ENCODE data around the gene ARMC2. TPM values are rescaled to one million over a fixed set of nuclear protein-coding genes. Genes with fewer than 3 reads are reported as not detected.
"Not testable (repeated sequence)": the region's sequence is repeated elsewhere in the genome, so short reads cannot be mapped to it uniquely, and the experiment has no call there.

Gene ARMC2
- total RNA-seq, 2 donors from 2014 or later, result 0.66 to 1.6 TPM

DNA sequence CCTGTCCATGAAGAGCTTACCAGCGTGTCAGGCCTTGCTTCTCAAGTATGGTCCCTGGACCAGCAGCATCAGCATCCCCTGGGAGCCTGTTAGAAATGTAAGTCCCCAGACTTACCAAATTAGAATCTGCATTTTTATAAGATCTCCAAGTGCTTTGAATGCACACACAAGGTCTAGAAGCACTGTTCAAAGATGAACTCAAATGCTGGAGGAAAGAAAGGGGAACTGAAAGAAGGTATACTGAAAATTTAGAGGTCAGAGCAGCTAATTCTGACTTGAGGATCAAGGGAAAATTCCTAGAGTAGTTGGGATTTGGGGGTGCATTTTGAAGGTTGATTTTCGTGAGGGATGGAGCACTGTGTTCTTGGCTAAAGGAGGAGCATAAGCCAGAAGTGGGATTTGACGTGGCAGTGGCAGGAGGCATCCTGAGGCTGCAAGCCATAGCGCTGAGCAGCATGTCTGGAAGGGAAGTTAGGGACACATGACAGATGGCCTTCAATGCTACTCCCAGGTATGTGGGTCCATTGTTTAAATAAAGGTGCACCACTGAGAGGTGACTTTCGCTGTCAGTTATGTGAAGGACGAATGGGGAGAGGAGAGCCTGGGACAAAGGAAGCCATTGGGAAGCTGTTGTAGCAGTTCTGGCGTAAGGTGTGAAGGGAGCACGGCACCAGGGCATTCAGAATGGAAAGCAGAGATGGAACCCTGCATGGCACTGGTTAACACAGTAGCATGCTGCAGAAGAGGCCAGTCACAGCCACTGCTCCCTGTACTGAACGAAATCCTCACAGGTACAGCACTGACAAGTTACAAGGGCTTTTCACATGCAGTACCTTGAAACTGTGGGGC lies 36.2 kb downstream of the ARMC2 start:
- H3K9me3 ChIP-seq, result no peaks in the 10 kb centered on the region
- H3K4me1 ChIP-seq, result no peaks in the 10 kb centered on the region
- H3K36me3 ChIP-seq (replicated peaks in 1 of 2; ENCODE audit: insufficient read depth in 1 of 2, low read depth in 2 of 2), result no peaks in the 10 kb centered on the region
- no peak overlapping the region for H3K27ac ChIP-seq
- ATAC-seq (no peak), DNase-seq (no peak)
- H3K27me3 ChIP-seq, result no peaks in the 10 kb centered on the region
- WGBS, 2 donors, result 87 to 91% methylated on average over 9 of the region's 9 CpGs
- TF ChIP-seq POLR2A (IDR thresholded peaks at IDR 0.05), result no peak
- TF ChIP-seq, protein P1, sequence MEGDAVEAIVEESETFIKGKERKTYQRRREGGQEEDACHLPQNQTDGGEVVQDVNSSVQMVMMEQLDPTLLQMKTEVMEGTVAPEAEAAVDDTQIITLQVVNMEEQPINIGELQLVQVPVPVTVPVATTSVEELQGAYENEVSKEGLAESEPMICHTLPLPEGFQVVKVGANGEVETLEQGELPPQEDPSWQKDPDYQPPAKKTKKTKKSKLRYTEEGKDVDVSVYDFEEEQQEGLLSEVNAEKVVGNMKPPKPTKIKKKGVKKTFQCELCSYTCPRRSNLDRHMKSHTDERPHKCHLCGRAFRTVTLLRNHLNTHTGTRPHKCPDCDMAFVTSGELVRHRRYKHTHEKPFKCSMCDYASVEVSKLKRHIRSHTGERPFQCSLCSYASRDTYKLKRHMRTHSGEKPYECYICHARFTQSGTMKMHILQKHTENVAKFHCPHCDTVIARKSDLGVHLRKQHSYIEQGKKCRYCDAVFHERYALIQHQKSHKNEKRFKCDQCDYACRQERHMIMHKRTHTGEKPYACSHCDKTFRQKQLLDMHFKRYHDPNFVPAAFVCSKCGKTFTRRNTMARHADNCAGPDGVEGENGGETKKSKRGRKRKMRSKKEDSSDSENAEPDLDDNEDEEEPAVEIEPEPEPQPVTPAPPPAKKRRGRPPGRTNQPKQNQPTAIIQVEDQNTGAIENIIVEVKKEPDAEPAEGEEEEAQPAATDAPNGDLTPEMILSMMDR (IDR thresholded peaks at IDR 0.05), result no peak
- H3K4me3 ChIP-seq, result no peak overlapping the region
- intact Hi-C loops (cut with DNase I), result no loop called here

DNA sequence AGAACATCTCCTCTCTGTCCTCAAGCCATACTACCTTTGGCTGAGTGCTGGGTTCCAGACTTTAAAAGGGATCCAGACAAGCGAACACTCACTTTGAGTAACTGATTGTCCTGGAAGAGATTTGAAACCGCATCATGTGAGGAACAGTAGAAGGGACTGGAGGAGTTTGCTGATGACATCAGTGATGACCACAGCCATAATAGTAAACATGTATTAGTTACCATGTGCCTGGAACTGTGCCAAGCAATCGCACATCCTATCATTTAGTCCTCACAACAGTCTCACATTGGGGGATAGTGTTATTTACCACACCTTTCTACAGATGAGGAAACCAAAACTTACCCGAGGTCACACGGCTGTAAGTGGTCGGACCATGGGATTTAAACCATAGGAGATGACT lies 39.8 kb downstream of the ARMC2 start:
- Histone ChIP-seq H3K9me3 (no peaks in the 10 kb centered on the region), H3K27ac (no peak overlapping the region), H3K36me3 (replicated peaks in 1 of 2; ENCODE audit: insufficient read depth in 1 of 2, low read depth in 2 of 2) (no peaks in the 10 kb centered on the region), H3K4me3 (no peak overlapping the region), H3K4me1 (no peaks in the 10 kb centered on the region), H3K27me3 (no peaks in the 10 kb centered on the region)
- ATAC-seq (no peak), DNase-seq (no peak)
- 81 to 84% methylated on average over 6 of the region's 6 CpGs for WGBS, 2 donors
- TF ChIP-seq, protein P1 (IDR thresholded peaks at IDR 0.05), result no peak
- TF ChIP-seq POLR2A (IDR thresholded peaks at IDR 0.05), result no peak
- intact Hi-C loops (cut with DNase I), result no loop called here

DNA sequence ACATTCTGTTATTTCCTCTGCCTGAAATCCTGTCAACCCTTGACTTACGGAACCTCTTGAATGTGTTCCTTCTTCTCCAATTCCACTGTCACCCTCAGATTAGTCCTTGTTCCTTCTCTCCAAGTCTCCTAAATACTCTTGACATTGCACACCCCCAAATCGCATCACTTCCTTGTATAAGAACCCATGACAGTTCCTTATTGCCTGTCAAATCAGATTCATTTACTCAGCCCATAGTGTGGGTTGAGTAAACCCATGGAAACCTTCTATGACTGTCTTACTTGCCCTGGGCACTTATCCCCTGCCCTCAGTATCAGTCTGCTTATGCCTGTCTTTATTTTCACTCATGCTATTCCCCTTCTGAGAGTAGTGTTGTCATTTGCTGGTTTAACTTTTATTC lies 40.5 kb downstream of the ARMC2 start:
- Histone ChIP-seq H3K27me3 (no peaks in the 10 kb centered on the region), H3K36me3 (replicated peaks in 1 of 2; ENCODE audit: insufficient read depth in 1 of 2, low read depth in 2 of 2) (no peaks in the 10 kb centered on the region), H3K27ac (no peak overlapping the region), H3K4me3 (no peak overlapping the region), H3K4me1 (no peaks in the 10 kb centered on the region), H3K9me3 (no peaks in the 10 kb centered on the region)
- 84 to 86% methylated on average over 2 of the region's 2 CpGs for WGBS, 2 donors
- no peak for ATAC-seq
- intact Hi-C loops (cut with DNase I), result no loop called here
- TF ChIP-seq, protein P1 (IDR thresholded peaks at IDR 0.05), result no peak
- peak in 1 of 3 donors; percentile 24 for TF ChIP-seq POLR2A (IDR thresholded peaks at IDR 0.05)
- DNase-seq, result peak in 1 of 4 donors; percentile 29

DNA sequence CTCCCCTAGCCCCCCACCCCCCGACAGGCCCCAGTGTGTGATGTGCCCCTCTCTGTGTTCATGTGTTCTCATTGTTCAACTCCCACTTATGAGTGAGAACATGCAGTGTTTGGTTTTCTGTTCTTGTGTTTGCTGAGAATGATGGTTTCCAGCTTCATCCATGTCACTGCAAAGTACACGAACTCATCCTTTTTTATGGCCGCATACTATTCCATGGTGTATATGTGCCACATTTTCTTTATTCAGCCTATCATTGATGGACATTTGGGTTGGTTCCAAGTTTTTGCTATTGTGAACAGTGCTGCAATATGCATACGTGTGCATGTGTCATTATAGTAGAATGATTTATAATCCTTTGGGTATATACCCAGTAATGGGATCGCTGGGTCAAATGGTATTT lies 42.7 kb downstream of the ARMC2 start:
- intact Hi-C loops (cut with DNase I), result loop anchor here (5.0 to 10.0 kb wide), 3 partner anchors 46 to 349 kb away; partner anchors contain the start of gene ARMC2
- H3K9me3 ChIP-seq; ATAC-seq; H3K4me1 ChIP-seq; DNase-seq; H3K27me3 ChIP-seq; H3K4me3 ChIP-seq; H3K36me3 ChIP-seq (replicated peaks in 1 of 2; ENCODE audit: insufficient read depth in 1 of 2, low read depth in 2 of 2); H3K27ac ChIP-seq: not testable (repeated sequence)
- 89 to 95% methylated on average over 5 of the region's 5 CpGs for WGBS, 2 donors

DNA sequence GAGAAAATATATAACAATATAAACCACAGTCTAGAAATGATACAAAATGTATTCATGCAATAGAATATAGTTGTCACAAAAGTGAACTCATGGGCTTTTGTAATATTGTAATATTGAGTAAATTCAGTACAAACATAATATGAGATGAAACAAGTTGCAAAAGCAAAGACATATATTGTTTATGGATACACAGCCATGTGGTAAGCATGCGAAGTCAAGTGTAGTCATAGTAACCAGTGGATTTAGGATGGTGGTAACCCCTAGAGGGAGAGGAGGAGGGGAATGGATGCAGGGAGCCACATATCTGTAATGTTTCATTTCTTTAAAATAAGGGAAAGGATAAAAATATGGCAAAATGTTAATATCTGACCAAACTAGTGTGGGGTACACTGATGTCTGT lies 47.3 kb downstream of the ARMC2 start:
- Histone ChIP-seq H3K9me3 (no peaks in the 10 kb centered on the region), H3K4me1 (no peaks in the 10 kb centered on the region), H3K27ac (peak overlapping the region in 1 of 4 donors; percentile 44), H3K27me3 (no peaks in the 10 kb centered on the region), H3K36me3 (replicated peaks in 1 of 2; ENCODE audit: insufficient read depth in 1 of 2, low read depth in 2 of 2) (no peaks in the 10 kb centered on the region), H3K4me3 (no peak overlapping the region)
- no peak for ATAC-seq
- intact Hi-C loops (cut with DNase I), result loop anchor here (10.0 kb wide), 2 partner anchors 51 to 179 kb away; partner anchors contain the start of gene ARMC2
- 80 to 83% methylated on average over 1 of the region's 1 CpG for WGBS, 2 donors
- no peak for DNase-seq
- TF ChIP-seq, protein P1 (IDR thresholded peaks at IDR 0.05), result no peak
- no peak for TF ChIP-seq POLR2A (IDR thresholded peaks at IDR 0.05)
